ENCODE measurements around the gene TMEM184B.

Gene TMEM184B

DNA sequence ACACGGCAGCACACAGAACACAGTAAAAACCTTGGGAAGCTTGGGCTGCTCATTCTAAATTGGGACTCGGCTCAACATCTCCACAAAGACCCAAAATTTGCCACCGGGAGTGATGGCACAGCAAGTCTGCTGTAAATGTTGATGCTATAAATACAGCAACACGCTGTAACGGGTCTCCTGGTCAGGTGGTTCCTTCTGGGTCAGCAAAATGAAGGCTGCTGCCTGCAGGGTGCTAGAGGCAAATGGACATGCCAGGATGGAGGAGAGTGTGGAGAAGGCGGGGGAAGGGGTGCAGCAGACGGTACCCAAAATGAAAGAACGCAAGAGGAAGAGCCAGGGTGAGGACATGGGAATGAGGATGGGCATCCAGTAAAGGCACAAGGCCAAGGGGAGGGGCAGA lies 40.6 kb downstream of the TMEM184B start:
- no peak overlapping the region for H3K4me3 ChIP-seq (ENCODE audit: low read depth, low read length)
- H3K36me3 ChIP-seq (ENCODE audit: control insufficient read depth, insufficient read depth, low read length), result peaks cover 83% of the 10 kb centered on the region
- no peaks in the 10 kb centered on the region for H3K9me3 ChIP-seq (ENCODE audit: control insufficient read depth, insufficient read depth, low read depth, low read length)
- H3K27me3 ChIP-seq (ENCODE audit: control insufficient read depth, insufficient read depth, low read length), result no peaks in the 10 kb centered on the region
- H3K9ac ChIP-seq (ENCODE audit: low read length), result no peak overlapping the region
- no peak overlapping the region for H3K27ac ChIP-seq (ENCODE audit: low read depth, low read length)
- H3K4me1 ChIP-seq (ENCODE audit: control insufficient read depth, insufficient read depth, low read length), result no peaks in the 10 kb centered on the region

- H3K9me3 ChIP-seq (ENCODE audit: control insufficient read depth, insufficient read depth, low read depth, low read length), result no peaks in the 10 kb centered on the region
- no peaks in the 10 kb centered on the region for H3K27me3 ChIP-seq (ENCODE audit: control insufficient read depth, insufficient read depth, low read length)
- H3K27ac ChIP-seq (ENCODE audit: low read depth, low read length), result no peak overlapping the region
- H3K9ac ChIP-seq (ENCODE audit: low read length), result no peak overlapping the region
- H3K4me1 ChIP-seq (ENCODE audit: control insufficient read depth, insufficient read depth, low read length), result no peaks in the 10 kb centered on the region
- H3K4me3 ChIP-seq (ENCODE audit: low read depth, low read length), result no peak overlapping the region
- H3K36me3 ChIP-seq (ENCODE audit: control insufficient read depth, insufficient read depth, low read length), result peaks cover 81% of the 10 kb centered on the region
These were observed 41.9 kb downstream of the TMEM184B start for GRCh38 chr22:38230916-38231315.

DNA sequence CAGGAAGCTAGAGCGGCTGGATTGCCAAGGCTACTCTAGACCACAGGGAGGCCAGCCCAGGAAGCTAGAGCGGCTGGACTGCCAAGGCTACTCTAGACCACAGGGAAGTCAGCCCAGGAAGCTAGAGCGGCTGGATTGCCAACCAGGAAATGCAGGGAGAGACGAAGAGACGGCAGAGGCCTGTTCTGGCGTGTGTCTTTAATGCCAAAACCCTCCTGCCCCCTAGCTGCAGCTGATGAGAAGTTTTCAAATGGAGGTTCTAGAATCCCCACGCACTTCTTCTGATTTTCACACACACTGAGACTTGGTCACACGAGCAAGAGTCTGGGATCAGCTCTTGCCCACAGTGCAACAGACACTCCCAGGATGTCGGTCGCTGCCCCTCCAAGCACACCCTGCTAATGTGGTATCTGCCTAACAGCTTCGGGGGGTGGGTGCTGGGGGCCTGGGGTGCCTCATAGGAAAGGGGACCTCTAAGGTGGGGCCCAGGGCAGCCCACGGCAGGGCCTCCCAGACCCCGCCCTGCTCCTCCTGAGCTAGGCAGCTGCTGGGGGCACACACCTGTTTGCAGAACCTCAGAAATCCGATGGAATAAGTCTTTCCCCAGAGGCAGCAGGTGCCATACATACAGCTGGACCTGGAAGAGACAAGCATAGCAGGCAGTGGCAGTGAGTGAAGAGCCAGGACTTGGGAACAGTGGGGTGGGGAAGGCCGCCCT lies 42.5 kb downstream of the TMEM184B start:
- Histone ChIP-seq H3K9ac (ENCODE audit: low read length) (no peak overlapping the region), H3K27ac (ENCODE audit: low read depth, low read length) (0 out of 2 replicates have a peak overlapping the region, but pooled peaks have one; percentile 35), H3K9me3 (ENCODE audit: control insufficient read depth, insufficient read depth, low read depth, low read length) (no peaks in the 10 kb centered on the region), H3K27me3 (ENCODE audit: control insufficient read depth, insufficient read depth, low read length) (no peaks in the 10 kb centered on the region), H3K36me3 (ENCODE audit: control insufficient read depth, insufficient read depth, low read length) (peaks cover 86% of the 10 kb centered on the region), H3K4me3 (ENCODE audit: low read depth, low read length) (no peak overlapping the region), H3K4me1 (ENCODE audit: control insufficient read depth, insufficient read depth, low read length) (no peaks in the 10 kb centered on the region)

DNA sequence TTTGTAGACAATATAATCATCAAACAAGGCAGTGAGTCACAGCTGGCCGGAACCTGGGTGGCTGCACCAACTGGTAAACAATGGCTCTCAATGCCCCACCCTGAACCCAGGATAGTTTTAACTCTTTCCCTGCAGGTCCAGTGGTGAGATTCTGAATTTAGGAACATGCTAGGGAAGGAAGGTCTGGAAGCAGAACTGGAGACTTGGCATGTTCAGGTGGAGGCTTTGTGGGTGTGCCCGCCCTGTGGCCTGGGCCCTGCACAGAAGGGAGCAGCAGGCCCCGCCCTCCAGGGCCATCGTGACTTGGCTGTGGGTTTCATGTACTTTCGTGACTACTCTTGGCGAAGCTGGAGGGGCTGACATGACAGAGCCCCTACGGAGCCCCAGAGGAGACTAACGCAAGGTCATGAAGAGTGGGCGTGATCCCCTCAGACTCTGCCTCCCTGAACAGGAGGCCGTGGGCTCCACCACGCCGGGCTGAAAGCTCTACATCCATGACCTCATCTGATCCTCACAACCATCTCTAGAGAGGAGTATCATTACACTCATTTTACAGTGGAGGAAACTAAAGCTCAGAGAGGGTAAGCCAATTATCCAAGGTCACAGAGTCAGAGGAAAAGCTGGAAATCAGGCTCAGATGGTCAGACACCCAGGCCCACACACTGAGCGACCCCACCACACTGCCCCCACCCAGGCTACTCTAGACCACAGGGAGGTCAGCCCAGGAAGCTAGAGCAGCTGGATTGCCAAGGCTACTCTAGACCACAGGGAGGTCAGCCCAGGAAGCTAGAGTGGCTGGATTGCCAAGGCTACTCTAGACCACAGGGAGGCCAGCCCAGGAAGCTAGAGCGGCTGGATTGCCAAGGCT lies 43.7 kb downstream of the TMEM184B start:
- H3K9ac ChIP-seq (ENCODE audit: low read length), result no peak overlapping the region
- no peaks in the 10 kb centered on the region for H3K4me1 ChIP-seq (ENCODE audit: control insufficient read depth, insufficient read depth, low read length)

GRCh38 chr22:38228326-38228872 lies 44.4 kb downstream of the TMEM184B start:
- H3K36me3 ChIP-seq (ENCODE audit: control insufficient read depth, insufficient read depth, low read length), result peaks cover 85% of the 10 kb centered on the region
- no peaks in the 10 kb centered on the region for H3K4me1 ChIP-seq (ENCODE audit: control insufficient read depth, insufficient read depth, low read length)
- no peak overlapping the region for H3K4me3 ChIP-seq (ENCODE audit: low read depth, low read length)
- H3K27me3 ChIP-seq (ENCODE audit: control insufficient read depth, insufficient read depth, low read length), result no peaks in the 10 kb centered on the region
- H3K27ac ChIP-seq (ENCODE audit: low read depth, low read length), result no peak overlapping the region
- no peaks in the 10 kb centered on the region for H3K9me3 ChIP-seq (ENCODE audit: control insufficient read depth, insufficient read depth, low read depth, low read length)
- no peak overlapping the region for H3K9ac ChIP-seq (ENCODE audit: low read length)

More for the DNA sequence above, 43.7 kb downstream of the TMEM184B start:
- Histone ChIP-seq H3K4me3 (ENCODE audit: low read depth, low read length) (no peak overlapping the region), H3K27me3 (ENCODE audit: control insufficient read depth, insufficient read depth, low read length) (no peaks in the 10 kb centered on the region), H3K27ac (ENCODE audit: low read depth, low read length) (no peak overlapping the region), H3K36me3 (ENCODE audit: control insufficient read depth, insufficient read depth, low read length) (peaks cover 85% of the 10 kb centered on the region), H3K9me3 (ENCODE audit: control insufficient read depth, insufficient read depth, low read depth, low read length) (no peaks in the 10 kb centered on the region)

GRCh38 chr22:38226853-38227649 lies 45.8 kb downstream of the TMEM184B start:
- H3K4me1 ChIP-seq (ENCODE audit: control insufficient read depth, insufficient read depth, low read length), result no peaks in the 10 kb centered on the region
- H3K4me3 ChIP-seq (ENCODE audit: low read depth, low read length), result no peak overlapping the region
- H3K36me3 ChIP-seq (ENCODE audit: control insufficient read depth, insufficient read depth, low read length), result peaks cover 84% of the 10 kb centered on the region
- H3K9ac ChIP-seq (ENCODE audit: low read length), result no peak overlapping the region
- H3K27me3 ChIP-seq (ENCODE audit: control insufficient read depth, insufficient read depth, low read length), result no peaks in the 10 kb centered on the region
- no peaks in the 10 kb centered on the region for H3K9me3 ChIP-seq (ENCODE audit: control insufficient read depth, insufficient read depth, low read depth, low read length)
- H3K27ac ChIP-seq (ENCODE audit: low read depth, low read length), result no peak overlapping the region

GRCh38 chr22:38223289-38223960 lies 49.4 kb downstream of the TMEM184B start:
- Histone ChIP-seq H3K4me1 (ENCODE audit: control insufficient read depth, insufficient read depth, low read length) (peaks cover 21% of the 10 kb centered on the region), H3K27me3 (ENCODE audit: control insufficient read depth, insufficient read depth, low read length) (no peaks in the 10 kb centered on the region), H3K9me3 (ENCODE audit: control insufficient read depth, insufficient read depth, low read depth, low read length) (no peaks in the 10 kb centered on the region), H3K9ac (ENCODE audit: low read length) (no peak overlapping the region), H3K36me3 (ENCODE audit: control insufficient read depth, insufficient read depth, low read length) (peaks cover 66% of the 10 kb centered on the region), H3K4me3 (ENCODE audit: low read depth, low read length) (no peak overlapping the region), H3K27ac (ENCODE audit: low read depth, low read length) (no peak overlapping the region)

- H3K27ac ChIP-seq (ENCODE audit: low read depth, low read length), result no peak overlapping the region
- H3K9me3 ChIP-seq (ENCODE audit: control insufficient read depth, insufficient read depth, low read depth, low read length), result no peaks in the 10 kb centered on the region
- no peak overlapping the region for H3K4me3 ChIP-seq (ENCODE audit: low read depth, low read length)
- peaks cover 28% of the 10 kb centered on the region for H3K4me1 ChIP-seq (ENCODE audit: control insufficient read depth, insufficient read depth, low read length)
- peaks cover 59% of the 10 kb centered on the region for H3K36me3 ChIP-seq (ENCODE audit: control insufficient read depth, insufficient read depth, low read length)
- no peak overlapping the region for H3K9ac ChIP-seq (ENCODE audit: low read length)
- H3K27me3 ChIP-seq (ENCODE audit: control insufficient read depth, insufficient read depth, low read length), result no peaks in the 10 kb centered on the region
These were observed 50.1 kb downstream of the TMEM184B start for GRCh38 chr22:38222797-38223119.

GRCh38 chr22:38221908-38222796 lies 50.7 kb downstream of the TMEM184B start:
- Histone ChIP-seq H3K9ac (ENCODE audit: low read length) (no peak overlapping the region), H3K4me1 (ENCODE audit: control insufficient read depth, insufficient read depth, low read length) (peaks cover 29% of the 10 kb centered on the region), H3K4me3 (ENCODE audit: low read depth, low read length) (no peak overlapping the region), H3K27me3 (ENCODE audit: control insufficient read depth, insufficient read depth, low read length) (no peaks in the 10 kb centered on the region), H3K36me3 (ENCODE audit: control insufficient read depth, insufficient read depth, low read length) (peaks cover 54% of the 10 kb centered on the region), H3K27ac (ENCODE audit: low read depth, low read length) (no peak overlapping the region), H3K9me3 (ENCODE audit: control insufficient read depth, insufficient read depth, low read depth, low read length) (no peaks in the 10 kb centered on the region)

- Histone ChIP-seq H3K4me1 (ENCODE audit: control insufficient read depth, insufficient read depth, low read length) (peaks cover 29% of the 10 kb centered on the region), H3K27ac (ENCODE audit: low read depth, low read length) (no peak overlapping the region), H3K27me3 (ENCODE audit: control insufficient read depth, insufficient read depth, low read length) (no peaks in the 10 kb centered on the region), H3K4me3 (ENCODE audit: low read depth, low read length) (no peak overlapping the region), H3K9ac (ENCODE audit: low read length) (no peak overlapping the region), H3K9me3 (ENCODE audit: control insufficient read depth, insufficient read depth, low read depth, low read length) (no peaks in the 10 kb centered on the region), H3K36me3 (ENCODE audit: control insufficient read depth, insufficient read depth, low read length) (peaks cover 46% of the 10 kb centered on the region)
These were observed 51.4 kb downstream of the TMEM184B start for GRCh38 chr22:38221407-38221806.

Data from HUES6 (cell line).